ELR (cell line): Measurements from ENCODE around the gene TUBA1C.

Experiments used
- DNase-seq: peaks from one replicate; pipeline ENCODE4 v3.0.0-alpha.2; 2015; ENCODE audit warnings: low read depth

Gene TUBA1C

GRCh38 chr12:49283541-49284429 is 18.9 kb downstream of the TUBA1C start:
- no peak for DNase-seq

DNA sequence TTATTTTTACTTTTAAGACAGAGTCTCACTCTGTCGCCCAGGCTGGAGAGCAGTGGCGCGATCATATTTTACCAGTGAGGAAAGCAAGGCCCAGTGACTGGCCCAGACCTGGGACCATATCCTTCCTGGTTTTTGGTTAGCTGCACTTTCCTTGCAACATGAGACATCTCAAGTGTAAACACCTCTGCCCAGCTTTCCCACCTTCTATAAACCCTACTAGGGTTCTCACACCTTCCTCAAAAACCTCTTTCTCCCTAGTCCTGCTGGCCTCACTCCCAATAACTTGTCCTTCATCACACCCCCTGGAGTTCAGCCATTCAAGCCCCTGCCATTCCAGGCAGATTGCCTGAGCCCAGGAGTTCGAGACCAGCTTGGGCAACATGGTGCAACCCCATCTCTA is 19.8 kb downstream of the TUBA1C start:
- DNase-seq: no peak

GRCh38 chr12:49287876-49288275 is 23.0 kb downstream of the TUBA1C start:
- DNase-seq: no peak

- DNase-seq: peak; percentile 70
These were observed 23.6 kb downstream of the TUBA1C start for GRCh38 chr12:49288412-49288853.

GRCh38 chr12:49288922-49289555 is 24.2 kb downstream of the TUBA1C start:
- DNase-seq: no peak

DNA sequence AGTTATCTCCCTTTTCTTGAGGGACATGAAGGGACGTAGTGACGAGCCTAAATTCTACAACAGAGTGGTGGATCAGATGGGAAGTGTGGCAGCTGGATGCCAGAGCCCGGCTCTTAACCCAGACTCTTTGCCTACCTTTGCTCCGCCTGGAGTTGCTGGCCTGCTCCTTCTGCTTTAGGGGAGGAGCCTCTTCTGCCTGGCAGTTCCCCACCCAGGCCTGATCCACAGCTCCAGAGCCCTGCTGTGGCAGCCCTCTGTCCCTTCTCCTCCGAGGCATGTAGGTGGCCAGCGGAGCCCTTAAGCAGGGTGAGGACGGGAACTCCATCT is 27.8 kb downstream of the TUBA1C start:
- no peak for DNase-seq

- no peak for DNase-seq
These were observed 28.4 kb downstream of the TUBA1C start for GRCh38 chr12:49293056-49293956.

DNA sequence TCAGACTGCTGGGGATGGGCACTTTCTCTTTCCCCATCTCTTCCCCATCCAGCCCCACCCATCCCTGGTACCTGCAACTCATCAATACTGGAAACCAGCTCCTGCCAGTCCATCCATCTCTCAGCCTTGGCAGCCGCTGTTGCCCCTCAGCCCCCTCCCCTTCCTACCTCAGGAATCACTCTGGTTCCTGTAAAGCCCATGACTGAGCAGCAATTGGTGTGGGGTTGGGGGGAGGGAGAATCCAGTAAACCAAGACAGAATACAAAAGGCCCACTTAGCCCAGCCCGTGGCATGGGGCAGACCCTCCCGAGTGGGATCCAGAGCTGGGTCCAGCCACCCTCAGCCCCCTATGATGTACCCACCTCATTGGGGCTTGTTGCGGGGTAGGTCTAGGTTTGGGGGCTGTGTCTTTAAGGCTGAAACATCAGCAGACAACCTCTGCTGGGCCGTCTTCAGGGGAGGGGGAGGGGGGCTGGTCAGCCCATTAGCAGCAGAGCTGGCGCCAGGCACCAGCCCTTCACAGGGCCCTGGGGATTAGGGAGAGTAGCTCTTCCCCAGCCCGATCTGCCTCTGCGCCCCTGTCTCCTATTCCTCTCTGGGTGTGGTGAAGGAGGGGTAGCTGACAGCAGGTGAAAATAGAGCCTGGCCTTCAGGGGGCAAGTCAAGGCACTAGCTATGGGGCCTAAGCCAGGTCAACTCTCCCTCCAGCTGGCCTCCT is 29.4 kb downstream of the TUBA1C start:
- DNase-seq: no peak

DNA sequence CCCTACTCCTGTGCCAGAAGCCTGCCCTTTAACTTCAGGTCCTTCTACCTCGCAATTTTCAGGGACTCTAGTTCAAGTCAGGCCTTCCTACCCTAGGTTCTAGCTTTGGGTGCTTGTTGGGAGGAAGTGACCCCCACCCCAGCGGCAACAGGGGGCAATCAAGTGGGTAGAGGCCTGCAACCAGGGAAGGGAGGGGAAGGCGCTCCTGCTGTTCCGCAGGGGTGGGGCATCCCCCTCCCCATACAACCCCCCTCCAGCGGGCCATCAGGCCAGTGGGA is 29.9 kb downstream of the TUBA1C start:
- no peak for DNase-seq

DNA sequence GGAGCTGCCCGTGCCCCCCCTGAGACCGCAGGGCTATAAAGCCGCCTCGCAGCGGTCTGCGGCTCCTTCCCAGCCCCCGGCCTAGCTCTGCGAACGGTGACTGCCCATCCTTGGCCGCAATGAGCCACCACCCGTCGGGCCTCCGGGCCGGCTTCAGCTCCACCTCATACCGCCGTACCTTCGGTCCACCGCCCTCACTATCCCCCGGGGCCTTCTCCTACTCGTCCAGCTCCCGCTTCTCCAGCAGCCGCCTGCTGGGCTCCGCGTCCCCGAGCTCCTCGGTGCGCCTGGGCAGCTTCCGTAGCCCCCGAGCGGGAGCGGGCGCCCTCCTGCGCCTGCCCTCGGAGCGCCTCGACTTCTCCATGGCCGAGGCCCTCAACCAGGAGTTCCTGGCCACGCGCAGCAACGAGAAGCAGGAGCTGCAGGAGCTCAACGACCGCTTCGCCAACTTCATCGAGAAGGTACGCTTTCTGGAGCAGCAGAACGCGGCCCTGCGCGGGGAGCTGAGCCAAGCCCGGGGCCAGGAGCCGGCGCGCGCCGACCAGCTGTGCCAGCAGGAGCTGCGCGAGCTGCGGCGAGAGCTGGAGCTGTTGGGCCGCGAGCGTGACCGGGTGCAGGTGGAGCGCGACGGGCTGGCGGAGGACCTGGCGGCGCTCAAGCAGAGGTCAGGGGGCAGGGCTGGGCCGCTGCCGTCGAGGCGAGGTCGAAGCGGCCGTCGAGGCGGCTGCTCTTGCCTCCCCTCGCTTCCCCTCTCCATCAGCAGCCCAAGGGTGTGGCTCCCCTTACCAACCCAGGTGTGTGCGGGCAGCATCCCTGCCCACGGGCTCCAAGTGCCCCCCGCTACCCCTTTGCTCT is 30.4 kb downstream of the TUBA1C start, which contains the start of gene PRPH:
Gene PRPH, plus strand, starts transcription at position 66 of the 855 bp plus-strand sequence. Its CDS starts 54 bp downstream, at position 120.
- no peak for DNase-seq

DNA sequence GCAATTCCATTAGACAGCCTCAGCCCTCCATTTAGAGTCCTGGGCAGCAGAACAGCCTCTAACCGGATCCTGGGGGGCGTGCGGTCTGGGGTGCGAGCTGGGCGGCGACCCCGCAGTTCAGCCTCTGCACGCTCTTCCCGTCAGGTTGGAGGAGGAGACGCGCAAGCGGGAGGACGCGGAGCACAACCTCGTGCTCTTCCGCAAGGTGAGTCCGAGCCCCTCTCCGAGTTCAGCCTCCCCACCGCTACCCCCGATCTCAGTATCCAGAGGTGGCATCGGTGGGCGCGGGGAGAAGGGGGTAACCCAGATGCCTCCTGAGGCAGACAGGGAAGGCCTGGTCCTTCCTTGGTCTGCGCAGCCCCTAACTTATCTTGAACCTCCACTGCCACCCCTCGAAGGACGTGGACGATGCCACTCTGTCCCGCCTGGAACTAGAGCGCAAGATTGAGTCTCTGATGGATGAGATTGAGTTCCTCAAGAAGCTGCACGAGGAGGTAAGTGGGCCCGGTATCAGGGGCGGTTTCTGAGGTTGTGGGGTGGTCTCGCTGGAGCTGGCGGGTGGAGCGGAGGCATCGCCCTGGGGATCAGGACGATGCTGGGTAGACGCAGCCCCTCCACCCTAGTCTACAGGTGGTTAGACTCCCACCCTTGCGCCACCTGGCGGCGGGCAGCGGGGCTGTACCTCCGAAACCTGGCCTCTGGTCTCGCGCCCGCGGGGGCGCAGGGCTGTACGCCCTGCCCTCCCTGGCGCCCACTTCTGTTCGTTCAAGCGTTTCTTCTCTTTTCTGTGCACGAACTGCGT is 31.4 kb downstream of the TUBA1C start:
- DNase-seq: peak; percentile 51

- peak; percentile 72 for DNase-seq
These were observed 32.2 kb downstream of the TUBA1C start for GRCh38 chr12:49296836-49297694.

- DNase-seq: no peak
These were observed 32.8 kb downstream of the TUBA1C start for GRCh38 chr12:49297695-49298060.

GRCh38 chr12:49298160-49298559 is 33.3 kb downstream of the TUBA1C start:
- DNase-seq: peak; percentile 28

DNA sequence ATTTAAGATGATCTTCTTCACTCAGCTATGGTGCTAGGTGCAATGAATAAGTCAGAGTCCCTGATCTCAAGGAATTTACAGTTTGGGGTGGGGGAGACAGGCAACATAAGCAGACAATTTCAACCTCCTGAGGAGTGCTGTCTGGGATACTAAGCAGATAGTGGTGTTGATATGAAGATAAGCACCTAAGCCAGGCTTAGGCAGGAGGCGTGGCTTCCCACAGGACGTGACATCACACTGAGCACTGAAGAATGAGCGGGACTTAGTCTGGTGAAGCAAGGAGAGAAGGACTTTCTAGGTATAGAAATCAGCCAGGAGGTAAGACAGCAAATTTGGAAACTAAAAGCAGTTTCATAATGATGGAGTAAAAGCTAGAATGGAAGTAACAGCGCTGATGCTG is 36.9 kb downstream of the TUBA1C start:
- no peak for DNase-seq

DNA sequence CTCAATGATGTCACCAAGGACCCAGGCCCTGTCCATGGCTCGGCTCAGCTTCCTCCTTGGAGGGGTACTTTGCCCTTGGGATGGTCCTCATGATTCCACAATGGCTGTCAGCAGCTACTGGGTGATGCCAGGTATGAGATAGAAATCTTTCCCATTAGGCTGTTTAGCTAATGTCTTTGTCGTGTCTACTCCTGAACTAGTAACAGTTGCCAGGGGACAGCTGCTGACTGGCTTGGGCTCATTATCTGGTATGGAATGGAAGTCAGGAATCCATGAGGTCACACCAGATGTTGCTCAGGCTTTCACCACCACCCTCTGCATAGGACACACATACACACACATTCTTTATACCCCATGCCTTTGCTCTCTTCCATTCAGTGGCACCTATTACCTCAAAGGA is 39.3 kb downstream of the TUBA1C start:
- DNase-seq: no peak

DNA sequence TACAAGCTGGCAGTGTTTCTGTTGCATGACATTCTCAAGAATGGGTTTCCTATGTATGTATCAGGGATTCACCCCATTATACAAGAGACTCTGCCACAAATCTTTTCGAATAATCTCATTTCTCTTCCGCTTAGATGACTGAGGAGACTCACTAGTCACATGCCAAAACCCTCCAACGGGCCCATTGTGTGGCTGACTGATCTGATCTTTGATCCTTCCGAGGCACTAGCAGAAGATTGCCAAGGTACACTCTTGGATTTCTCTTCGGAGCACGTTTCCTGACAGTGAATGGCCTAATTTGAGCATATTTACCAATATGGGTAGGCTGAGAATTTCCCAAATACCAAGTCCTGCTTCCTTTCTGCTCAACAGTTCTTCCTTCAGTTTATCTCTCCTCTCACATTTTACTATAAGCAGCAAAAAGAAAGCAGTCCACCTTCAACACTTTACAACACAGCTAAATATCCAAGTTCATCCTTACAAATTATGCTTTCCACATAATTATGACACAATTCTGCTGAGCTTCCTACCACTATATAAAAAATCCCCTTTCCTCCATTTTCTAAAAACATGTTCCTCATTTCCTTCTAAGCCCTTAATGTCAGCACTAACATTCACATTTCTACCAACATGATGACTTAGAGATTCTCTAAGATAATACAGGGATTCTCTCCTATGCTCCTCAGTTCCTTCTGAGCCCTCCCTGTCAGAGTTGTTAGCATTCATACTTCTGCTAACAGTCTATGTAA is 41.1 kb downstream of the TUBA1C start:
- DNase-seq: no peak

GRCh38 chr12:49309386-49309785 is 44.5 kb downstream of the TUBA1C start:
- no peak for DNase-seq
